Activated T-cell treated with anti-CD3 and anti-CD28 coated beads, Interleukin-2, amount 50 U/mL, for 24 hours (primary cell): ENCODE data around the gene IFNK.

Experiments
- DNase-seq: peaks from one replicate; pipeline ENCODE4 v3.0.0-alpha.2; 2020
- H3K27ac Mint-ChIP-seq: 2 replicates; pipeline ENCODE4 v1.8.0; 2020; ENCODE audit warnings: mild to moderate bottlenecking, mixed read lengths
- H3K27me3 Mint-ChIP-seq: 2 replicates; pipeline ENCODE4 v1.8.0; 2020; ENCODE audit warnings: mixed read lengths
- H3K36me3 Mint-ChIP-seq: 2 replicates; pipeline ENCODE4 v1.8.0; 2020; ENCODE audit warnings: low read depth, mixed read lengths
- H3K4me1 Mint-ChIP-seq: 2 replicates; pipeline ENCODE4 v1.8.0; 2020; ENCODE audit warnings: low read depth, mixed read lengths
- H3K4me3 Mint-ChIP-seq: 2 replicates; pipeline ENCODE4 v1.8.0; 2020; ENCODE audit warnings: mild to moderate bottlenecking, moderate library complexity, mixed read lengths
- H3K9me3 Mint-ChIP-seq: 2 replicates; pipeline ENCODE4 v1.8.0; 2020; ENCODE audit warnings: mixed read lengths

The IFNK gene

DNA sequence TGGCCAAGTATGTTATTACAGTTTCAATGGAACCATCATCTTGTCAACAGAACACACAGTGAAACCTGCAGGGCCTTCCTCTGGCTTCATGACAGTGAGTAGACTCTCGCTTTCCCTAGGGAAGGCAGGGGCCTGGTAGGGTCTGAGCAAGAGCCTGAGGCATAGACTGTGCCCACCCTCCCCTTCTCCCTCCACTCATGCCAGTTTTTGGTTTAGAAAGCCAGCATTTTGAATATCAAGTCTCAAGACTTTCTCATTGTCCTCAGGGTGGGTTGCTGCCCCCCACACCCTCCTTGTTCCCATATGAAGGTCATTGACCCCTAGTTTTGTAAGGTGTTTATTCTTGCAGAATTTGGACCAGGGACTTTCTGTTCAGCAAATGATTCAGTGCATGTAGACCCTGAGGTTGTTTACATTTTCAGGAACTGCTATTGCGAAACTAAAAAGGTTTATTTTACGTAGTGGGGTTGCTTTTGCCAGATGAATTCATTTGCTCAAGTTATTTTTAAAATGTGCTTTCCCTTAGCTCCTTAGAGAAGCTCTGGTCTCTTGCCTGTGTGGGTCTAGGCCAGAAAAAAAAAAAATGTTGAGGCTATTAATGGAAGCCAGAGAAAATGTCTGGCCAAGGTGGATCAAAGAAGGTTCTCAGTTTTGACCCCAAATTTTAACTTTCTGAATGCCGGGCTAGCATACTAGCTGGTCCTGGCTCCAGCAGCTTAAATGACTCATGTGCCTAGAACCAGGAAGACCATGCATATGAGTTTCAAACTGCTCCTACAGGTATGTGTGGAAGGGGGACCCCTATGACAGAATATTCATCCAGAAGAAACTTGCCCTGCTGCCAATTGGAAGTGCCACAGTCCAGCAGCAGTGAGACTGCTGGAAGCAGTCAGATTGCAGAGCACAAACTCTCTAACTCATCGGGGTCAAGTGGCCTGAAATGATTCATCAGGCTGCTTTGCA is 15.7 kb downstream of the IFNK start:
- no peaks in the 10 kb centered on the region for H3K27me3 Mint-ChIP-seq
- H3K4me3 Mint-ChIP-seq: no peak overlapping the region
- peaks cover 22% of the 10 kb centered on the region for H3K36me3 Mint-ChIP-seq
- no peaks in the 10 kb centered on the region for H3K4me1 Mint-ChIP-seq
- no peak overlapping the region for H3K27ac Mint-ChIP-seq
- no peak for DNase-seq
- no peaks in the 10 kb centered on the region for H3K9me3 Mint-ChIP-seq

DNA sequence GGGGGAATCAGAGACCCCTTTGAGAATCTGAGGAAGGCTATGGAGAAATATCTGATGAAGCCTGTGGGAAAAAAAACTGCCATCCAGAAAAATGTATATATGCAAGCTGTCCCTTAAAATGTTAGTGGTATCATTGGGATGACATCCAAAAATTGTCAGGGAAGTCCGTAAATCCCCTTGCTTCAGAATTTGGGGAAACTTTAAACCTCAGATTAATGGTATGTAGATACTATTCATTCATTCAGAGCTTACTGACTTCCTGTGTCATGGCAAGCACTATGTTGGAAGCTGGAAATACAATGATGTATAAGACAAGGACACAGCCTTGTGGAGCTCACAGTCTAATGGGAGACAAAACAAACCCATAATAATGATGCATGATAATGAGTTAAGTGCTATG is 16.4 kb downstream of the IFNK start:
- Mint-ChIP-seq H3K9me3 (no peaks in the 10 kb centered on the region), H3K4me1 (no peaks in the 10 kb centered on the region), H3K4me3 (no peak overlapping the region), H3K27ac (no peak overlapping the region), H3K27me3 (no peaks in the 10 kb centered on the region), H3K36me3 (peaks cover 26% of the 10 kb centered on the region)
- DNase-seq: no peak

DNA sequence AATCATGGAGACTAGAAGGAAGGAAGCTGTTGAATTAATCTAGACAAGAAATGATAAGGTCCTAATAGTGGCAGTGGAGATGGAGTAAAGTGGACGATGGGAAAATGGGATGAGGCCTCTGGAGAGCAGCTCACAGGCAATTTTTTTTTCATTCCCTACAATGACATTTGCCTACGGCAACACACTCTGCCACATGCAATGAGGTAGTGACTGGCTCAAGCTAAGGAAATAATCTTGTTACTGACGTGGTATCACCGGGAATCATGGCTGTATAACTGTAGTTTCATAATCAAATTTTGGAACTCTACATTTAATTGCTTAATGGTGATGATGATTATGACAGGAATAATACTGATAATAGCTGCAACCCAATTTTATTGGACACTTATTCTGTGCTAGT is 17.6 kb downstream of the IFNK start:
- H3K27ac Mint-ChIP-seq: no peak overlapping the region
- H3K4me3 Mint-ChIP-seq: no peak overlapping the region
- no peak for DNase-seq
- H3K4me1 Mint-ChIP-seq: no peaks in the 10 kb centered on the region
- peaks cover 28% of the 10 kb centered on the region for H3K36me3 Mint-ChIP-seq
- no peaks in the 10 kb centered on the region for H3K9me3 Mint-ChIP-seq
- no peaks in the 10 kb centered on the region for H3K27me3 Mint-ChIP-seq

DNA sequence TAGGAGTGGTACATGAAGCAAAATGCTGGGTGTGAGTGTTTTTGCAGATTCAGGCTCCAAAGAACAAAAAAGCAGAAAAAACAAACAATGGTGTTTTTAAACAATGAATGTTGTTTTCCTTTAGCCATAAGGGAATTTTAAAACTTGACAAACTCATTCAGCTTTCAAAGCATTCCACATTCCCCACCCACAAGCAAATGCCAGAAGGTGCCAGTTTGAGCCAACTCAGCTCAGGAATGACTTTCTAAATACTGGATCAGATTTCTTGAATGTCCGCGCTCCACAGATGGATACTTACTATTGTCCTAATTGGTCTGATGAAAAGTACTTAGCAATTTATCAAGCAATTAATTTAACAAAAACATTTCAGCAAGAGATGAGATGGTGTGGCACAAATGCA is 18.4 kb downstream of the IFNK start:
- Mint-ChIP-seq H3K9me3 (no peaks in the 10 kb centered on the region), H3K36me3 (peaks cover 34% of the 10 kb centered on the region), H3K27ac (no peak overlapping the region), H3K4me1 (no peaks in the 10 kb centered on the region), H3K4me3 (no peak overlapping the region), H3K27me3 (no peaks in the 10 kb centered on the region)
- DNase-seq: no peak

DNA sequence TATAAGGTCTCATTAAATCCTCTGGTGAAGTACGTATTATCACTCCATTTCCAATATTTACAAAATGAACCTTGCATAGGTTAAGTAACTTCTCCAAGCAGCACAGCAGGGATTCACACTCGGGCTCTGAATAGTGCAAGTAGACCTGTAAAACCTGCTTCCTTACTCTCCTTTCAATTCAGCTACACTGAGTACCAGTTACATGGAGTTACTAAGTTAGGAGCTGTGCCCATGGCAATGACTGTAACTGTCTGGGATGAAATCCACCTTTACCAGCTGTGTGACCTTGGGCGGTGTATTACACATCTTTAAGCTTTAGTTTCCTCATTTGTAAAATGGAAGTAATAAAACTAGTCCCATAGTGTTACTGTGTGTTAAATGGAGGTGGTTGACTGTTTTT is 21.4 kb downstream of the IFNK start:
- Mint-ChIP-seq H3K4me1 (no peaks in the 10 kb centered on the region), H3K36me3 (peaks cover 50% of the 10 kb centered on the region), H3K4me3 (no peak overlapping the region)

DNA sequence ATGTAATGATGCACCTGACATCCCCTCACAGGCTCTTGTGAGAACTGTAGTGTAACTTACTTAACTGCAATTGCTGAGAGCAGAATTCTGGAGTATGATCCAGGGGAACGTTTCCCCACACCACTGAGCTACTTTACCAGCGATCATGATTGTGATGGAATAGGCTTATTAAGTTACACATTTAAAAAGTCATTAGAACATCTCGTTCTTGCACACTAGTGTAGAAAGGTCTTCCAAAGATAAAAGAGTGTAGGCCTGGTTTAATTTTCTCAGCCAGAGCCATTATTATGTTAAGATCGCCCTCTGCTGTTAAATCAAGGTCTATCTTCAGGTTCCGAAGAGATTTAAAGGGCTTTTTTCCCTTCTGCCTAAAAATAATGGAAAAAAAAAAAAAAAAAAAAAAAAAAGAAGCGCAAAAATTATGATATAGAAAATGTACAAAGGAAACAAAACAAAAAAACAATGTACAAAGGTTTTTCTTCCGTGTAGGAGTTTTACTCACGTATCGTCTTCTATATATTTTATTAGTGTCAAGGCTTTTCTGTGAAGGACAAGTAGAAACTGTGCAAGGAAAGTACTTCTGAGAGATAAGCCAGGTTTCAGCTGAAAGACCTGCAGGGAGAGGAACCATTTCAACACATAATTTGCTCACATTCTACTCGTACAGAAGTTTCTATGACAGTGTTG is 24.1 kb downstream of the IFNK start:
- H3K27ac Mint-ChIP-seq: no peak overlapping the region
- no peak overlapping the region for H3K4me3 Mint-ChIP-seq
- no peaks in the 10 kb centered on the region for H3K9me3 Mint-ChIP-seq
- H3K27me3 Mint-ChIP-seq: no peaks in the 10 kb centered on the region
- no peaks in the 10 kb centered on the region for H3K4me1 Mint-ChIP-seq
- peaks cover 62% of the 10 kb centered on the region for H3K36me3 Mint-ChIP-seq
- no peak for DNase-seq

More for the DNA sequence above, 21.4 kb downstream of the IFNK start:
- Mint-ChIP-seq H3K27me3 (no peaks in the 10 kb centered on the region), H3K27ac (no peak overlapping the region), H3K9me3 (no peaks in the 10 kb centered on the region)
- DNase-seq: no peak

DNA sequence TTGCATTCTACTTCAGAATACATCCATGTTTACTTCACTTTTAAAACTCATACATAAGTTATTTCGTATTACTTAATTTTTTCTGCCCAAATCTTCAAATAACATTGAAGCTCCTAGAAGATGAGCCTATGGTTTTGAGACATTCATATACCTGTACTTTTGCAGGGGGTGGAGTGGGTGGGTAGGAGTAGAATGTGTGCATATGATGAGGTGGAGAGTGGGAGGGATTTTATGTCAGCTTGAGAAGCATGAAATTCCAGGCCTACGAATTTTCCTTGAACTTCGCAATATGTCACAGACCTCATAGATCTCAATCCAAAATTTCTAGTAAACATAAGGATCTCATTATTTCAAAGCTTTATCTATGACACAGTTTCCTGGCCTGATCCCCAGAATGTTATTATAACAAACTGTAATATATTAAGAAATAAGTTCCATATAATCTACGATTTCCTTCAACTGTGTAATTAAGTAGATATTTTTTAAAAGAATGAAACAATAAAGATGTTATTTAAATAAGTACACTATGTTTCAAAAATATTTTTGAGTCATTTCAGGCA is 25.2 kb downstream of the IFNK start:
- no peak for DNase-seq

DNA sequence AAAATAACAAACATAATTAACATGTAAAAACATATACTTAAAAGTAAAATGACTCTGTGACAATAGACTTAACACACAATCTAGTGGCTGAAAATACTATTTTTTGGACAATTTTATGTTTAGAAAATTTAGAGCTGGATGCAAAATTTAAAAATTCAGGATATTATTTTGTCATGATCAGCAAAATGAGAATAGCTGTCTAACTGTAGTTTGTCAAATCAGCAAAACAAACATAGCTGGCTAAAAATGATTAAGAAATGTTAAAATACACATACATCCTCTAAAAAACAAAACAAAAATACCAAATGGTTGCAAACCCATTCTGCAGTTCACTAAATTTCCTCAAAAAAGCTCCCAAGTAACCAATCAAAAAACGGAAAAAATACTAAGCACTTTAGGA is 30.6 kb downstream of the IFNK start:
- peaks cover 73% of the 10 kb centered on the region for H3K36me3 Mint-ChIP-seq
- H3K27ac Mint-ChIP-seq: no peak overlapping the region
- no peak for DNase-seq

More for the DNA sequence above, 25.2 kb downstream of the IFNK start:
- Mint-ChIP-seq H3K9me3 (no peaks in the 10 kb centered on the region), H3K27me3 (no peaks in the 10 kb centered on the region), H3K4me3 (no peak overlapping the region), H3K27ac (no peak overlapping the region), H3K36me3 (peaks cover 64% of the 10 kb centered on the region), H3K4me1 (no peaks in the 10 kb centered on the region)

DNA sequence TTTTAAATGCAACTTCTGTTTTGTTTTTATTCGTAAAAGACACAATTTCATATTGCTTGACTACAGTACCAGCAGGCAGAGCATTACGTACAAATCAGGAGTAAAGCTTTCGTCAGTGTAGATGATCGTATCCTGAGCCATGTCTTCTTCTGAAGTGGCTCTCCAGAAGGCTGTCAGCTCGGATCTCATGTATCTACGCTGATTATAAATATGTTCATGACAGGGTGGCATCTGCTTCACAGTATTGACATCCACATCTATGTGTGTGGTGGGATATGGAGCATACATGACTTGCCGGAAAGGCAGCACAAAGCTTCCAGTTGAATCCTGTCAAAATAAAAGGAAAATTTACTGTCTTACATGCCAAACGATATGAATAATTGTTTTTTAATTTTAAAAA is 32.4 kb downstream of the IFNK start:
- Mint-ChIP-seq H3K36me3 (peaks cover 74% of the 10 kb centered on the region), H3K9me3 (no peaks in the 10 kb centered on the region), H3K27ac (no peak overlapping the region), H3K4me1 (no peaks in the 10 kb centered on the region), H3K27me3 (no peaks in the 10 kb centered on the region), H3K4me3 (no peak overlapping the region)
- DNase-seq: no peak

More for the DNA sequence above, 30.6 kb downstream of the IFNK start:
- H3K9me3 Mint-ChIP-seq: no peaks in the 10 kb centered on the region
- no peaks in the 10 kb centered on the region for H3K27me3 Mint-ChIP-seq
- no peak overlapping the region for H3K4me3 Mint-ChIP-seq
- no peaks in the 10 kb centered on the region for H3K4me1 Mint-ChIP-seq

DNA sequence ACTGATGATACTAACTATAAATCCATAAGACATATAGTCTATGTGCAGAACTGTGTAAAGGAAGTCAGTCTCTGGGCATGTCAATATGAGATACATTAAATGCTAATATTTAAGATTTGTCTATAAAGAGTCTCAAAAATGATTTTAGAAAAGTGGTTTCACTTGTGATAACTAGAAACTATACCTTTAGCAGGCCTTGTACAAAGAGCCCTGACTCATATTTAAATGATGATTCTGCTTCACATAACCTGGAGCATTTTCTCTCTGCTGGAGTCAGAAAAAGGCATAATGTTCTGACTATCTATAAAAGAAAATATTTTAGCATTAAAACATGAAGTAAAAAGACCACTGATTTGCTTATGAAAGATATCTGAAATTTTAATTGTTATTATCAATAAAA is 34.2 kb downstream of the IFNK start:
- H3K4me1 Mint-ChIP-seq: peaks cover 3% of the 10 kb centered on the region
- peaks cover 64% of the 10 kb centered on the region for H3K36me3 Mint-ChIP-seq
- no peaks in the 10 kb centered on the region for H3K9me3 Mint-ChIP-seq
- no peaks in the 10 kb centered on the region for H3K27me3 Mint-ChIP-seq
- no peak overlapping the region for H3K27ac Mint-ChIP-seq
- no peak overlapping the region for H3K4me3 Mint-ChIP-seq
- no peak for DNase-seq

DNA sequence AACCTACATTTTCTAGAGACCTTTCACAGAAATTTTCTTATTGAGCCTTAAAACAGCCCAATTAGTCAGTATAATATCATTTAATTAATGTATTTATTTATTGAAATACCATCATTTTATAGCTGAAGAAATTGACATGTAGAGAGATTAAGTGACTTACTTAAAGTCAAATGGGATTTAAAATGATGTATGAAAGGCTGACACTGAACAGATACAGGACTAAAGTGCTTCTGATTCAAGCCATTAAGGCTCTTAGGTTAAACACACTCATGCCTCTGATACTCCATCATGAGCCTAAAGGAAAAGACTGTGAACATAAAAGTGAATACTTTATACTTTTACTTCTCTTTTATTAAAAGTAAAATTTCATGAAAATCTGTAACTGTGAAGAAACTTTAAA is 36.4 kb downstream of the IFNK start:
- H3K4me3 Mint-ChIP-seq: no peak overlapping the region
- H3K4me1 Mint-ChIP-seq: peaks cover 19% of the 10 kb centered on the region
- H3K27ac Mint-ChIP-seq: no peak overlapping the region
- peaks cover 64% of the 10 kb centered on the region for H3K36me3 Mint-ChIP-seq
- H3K9me3 Mint-ChIP-seq: no peaks in the 10 kb centered on the region
- no peaks in the 10 kb centered on the region for H3K27me3 Mint-ChIP-seq
- DNase-seq: no peak

DNA sequence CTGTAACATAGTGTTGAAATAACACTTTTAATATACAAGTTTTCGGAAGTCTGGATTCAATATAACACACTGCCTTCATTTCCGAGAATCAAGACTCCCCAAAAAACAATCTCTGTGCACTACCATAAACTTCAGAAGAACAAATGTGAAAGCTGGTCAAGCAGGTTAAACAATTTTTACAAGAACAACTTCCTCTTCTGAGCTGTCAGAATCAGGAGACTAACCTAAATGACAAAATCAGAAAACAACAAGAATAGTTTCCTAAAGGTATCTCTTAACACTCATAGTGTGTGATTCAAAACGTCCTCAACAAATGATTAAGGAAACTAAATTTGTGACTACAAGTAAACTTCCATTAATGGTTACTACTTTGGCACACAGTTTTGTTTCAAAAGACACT is 37.6 kb downstream of the IFNK start:
- H3K27ac Mint-ChIP-seq: no peak overlapping the region
- no peak overlapping the region for H3K4me3 Mint-ChIP-seq
- no peaks in the 10 kb centered on the region for H3K9me3 Mint-ChIP-seq
- no peak for DNase-seq
- H3K36me3 Mint-ChIP-seq: peaks cover 63% of the 10 kb centered on the region
- peaks cover 27% of the 10 kb centered on the region for H3K4me1 Mint-ChIP-seq
- H3K27me3 Mint-ChIP-seq: no peaks in the 10 kb centered on the region

DNA sequence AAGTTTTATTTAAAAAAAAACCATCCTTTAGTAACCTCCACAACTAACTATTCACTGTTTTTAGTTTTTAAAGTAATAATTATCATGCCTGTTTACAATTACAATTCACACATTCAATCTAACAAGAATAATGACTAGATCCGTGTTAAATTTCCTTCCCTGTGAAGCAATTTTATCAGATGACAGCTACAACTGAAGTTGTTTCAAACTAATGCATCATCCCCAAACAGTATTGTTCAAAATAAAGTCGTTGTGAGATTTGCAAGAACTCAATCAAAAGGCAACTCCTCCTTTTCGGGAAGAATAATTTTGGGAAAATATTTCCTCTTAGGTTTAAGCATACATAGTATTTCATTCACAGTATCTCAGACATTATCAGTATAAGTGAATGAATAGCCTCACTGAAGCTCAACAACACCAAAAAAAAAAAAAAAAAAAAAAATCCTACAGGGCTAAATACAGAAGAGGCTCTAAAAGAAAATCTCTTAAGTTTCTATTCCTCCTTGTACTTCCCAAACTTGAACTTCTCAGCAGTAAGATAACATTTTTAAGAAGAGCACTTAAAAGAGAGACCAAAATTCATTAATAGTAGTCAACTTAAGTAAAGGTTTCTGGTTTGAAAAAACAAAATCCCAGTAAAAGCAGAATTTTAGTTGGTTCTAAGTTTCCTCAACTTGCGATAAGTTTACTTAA is 39.8 kb downstream of the IFNK start:
- Mint-ChIP-seq H3K27ac (no peak overlapping the region), H3K27me3 (no peaks in the 10 kb centered on the region), H3K4me1 (peaks cover 34% of the 10 kb centered on the region), H3K4me3 (no peak overlapping the region), H3K36me3 (peaks cover 54% of the 10 kb centered on the region), H3K9me3 (no peaks in the 10 kb centered on the region)
- DNase-seq: no peak

DNA sequence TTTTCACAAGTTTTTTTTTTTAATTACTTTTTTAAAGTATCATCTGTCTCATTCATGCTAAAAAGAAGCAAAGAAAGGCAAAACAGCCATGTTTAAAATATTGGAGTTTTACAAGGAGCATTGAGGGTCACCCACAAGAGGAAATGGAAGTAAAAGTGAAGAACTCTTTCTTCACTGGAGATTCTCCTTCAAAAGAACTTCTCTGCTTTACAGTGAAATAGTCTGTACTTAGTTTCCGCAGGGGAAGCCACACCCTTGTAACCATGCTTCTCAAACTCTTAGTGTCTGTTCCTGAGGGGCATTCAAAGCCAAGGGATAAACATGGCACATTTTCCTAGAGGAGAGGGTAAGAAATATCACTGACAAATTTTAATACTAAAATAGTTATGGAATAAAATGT is 40.6 kb downstream of the IFNK start:
- Mint-ChIP-seq H3K4me1 (peaks cover 34% of the 10 kb centered on the region), H3K27me3 (no peaks in the 10 kb centered on the region), H3K36me3 (peaks cover 47% of the 10 kb centered on the region), H3K27ac (peak overlapping the region; percentile 64), H3K4me3 (no peak overlapping the region), H3K9me3 (no peaks in the 10 kb centered on the region)
- no peak for DNase-seq
